HepG2 (cell line): ENCODE results near the gene SKIC2. TPM values are rescaled to one million over a fixed set of nuclear protein-coding genes. Genes with fewer than 3 reads are reported as not detected.

Experiments used
- ATF7 ChIP-seq, 2 experiments: fragments of 450-650 bp in 1 of 2; sonication (generic) in 1 of 2; formaldehyde crosslinking in 1 of 2; IDR thresholded peaks; 2 replicates each; pipeline versions ENCODE4 v1.4.0 to v1.6.1; 2016 to 2020; ENCODE audit warnings: antibody characterized with exemption in 1 of 2, mild to moderate bottlenecking in 1 of 2, missing genetic modification reagents in 1 of 2
- CCAR2 ChIP-seq: fragments of 200-400 bp; formaldehyde crosslinking; optimal IDR thresholded peaks from 2 replicates; pipeline ENCODE3; 2018; ENCODE audit warnings: low read depth, mild to moderate bottlenecking, low read length, moderate library complexity
- DMTF1 ChIP-seq: sonication (generic); formaldehyde crosslinking; IDR thresholded peaks from 2 replicates; pipeline ENCODE4 v1.4.0; 2020; ENCODE audit warnings: mild to moderate bottlenecking, missing genetic modification reagents
- EP300 ChIP-seq, 3 experiments: sonication (generic) in 1 of 3; formaldehyde crosslinking in 1 of 3; IDR thresholded peaks; 2 replicates each; pipeline versions ENCODE4 v1.5.1 to v1.6.1; 2011 to 2020; ENCODE audit warnings: low read depth in 2 of 3, low read length in 2 of 3, borderline replicate concordance in 1 of 3, improper control_type of control experiment in 1 of 3, mild to moderate bottlenecking in 1 of 3, missing genetic modification reagents in 1 of 3, moderate library complexity in 1 of 3
- FOSL1 ChIP-seq: sonication (generic); formaldehyde crosslinking; IDR thresholded peaks from 2 replicates; pipeline ENCODE4 v1.9.0; 2021; ENCODE audit warnings: missing genetic modification reagents, borderline replicate concordance
- KLF9 ChIP-seq: IDR thresholded peaks from 2 replicates; pipeline ENCODE4 v1.6.1; 2016; ENCODE audit warnings: low read depth
- MBNL3 ChIP-seq: fragments of 250-450 bp; sonication (Bioruptor Pico); conservative IDR thresholded peaks from 2 replicates; pipeline ENCODE4 v1.8.0; 2022; ENCODE audit warnings: mild to moderate bottlenecking, inconsistent platforms
- MED13 ChIP-seq: sonication (generic); formaldehyde crosslinking; IDR thresholded peaks from 2 replicates; pipeline ENCODE4 v1.5.0; 2020; ENCODE audit warnings: missing genetic modification reagents
- MXI1 ChIP-seq: IDR thresholded peaks from 3 replicates; pipeline ENCODE4 v1.6.1; 2012; ENCODE audit warnings: low read depth, low read length, inconsistent platforms, borderline replicate concordance
- NCOA2 ChIP-seq: sonication (generic); formaldehyde crosslinking; IDR thresholded peaks from 2 replicates; pipeline ENCODE4 v1.8.0; 2022; ENCODE audit warnings: inconsistent platforms
- PAWR ChIP-seq: sonication (generic); formaldehyde crosslinking; IDR thresholded peaks from 2 replicates; pipeline ENCODE4 v1.4.0; 2020; ENCODE audit warnings: missing genetic modification reagents, mild to moderate bottlenecking, borderline replicate concordance
- RBFOX2 ChIP-seq: fragments of 200-400 bp; formaldehyde crosslinking; IDR thresholded peaks from 2 replicates; pipeline ENCODE4 v1.6.1; 2017; ENCODE audit warnings: low read depth, mild to moderate bottlenecking, low read length
- SNRNP70 ChIP-seq: fragments of 200-400 bp; formaldehyde crosslinking; IDR thresholded peaks from 2 replicates; pipeline ENCODE4 v1.6.1; 2017; ENCODE audit warnings: mild to moderate bottlenecking, low read depth, low read length, moderate library complexity
- SP5 ChIP-seq: IDR thresholded peaks from 2 replicates; pipeline ENCODE4 v1.6.1; 2016; ENCODE audit warnings: low read depth, borderline replicate concordance
- TRIM22 ChIP-seq: fragments of 450-650 bp; IDR thresholded peaks from 2 replicates; pipeline ENCODE4 v1.6.1; 2017
- YEATS2 ChIP-seq: sonication (generic); formaldehyde crosslinking; IDR thresholded peaks from 2 replicates; pipeline ENCODE4 v1.4.0; 2020; ENCODE audit warnings: missing genetic modification reagents, borderline replicate concordance
- ZBTB8A ChIP-seq: sonication (generic); formaldehyde crosslinking; IDR thresholded peaks from 2 replicates; pipeline ENCODE4 v1.4.0; 2020; ENCODE audit warnings: mild to moderate bottlenecking, low read depth, missing genetic modification reagents, borderline replicate concordance
- ZC3H4 ChIP-seq: sonication (generic); formaldehyde crosslinking; IDR thresholded peaks from 2 replicates; pipeline ENCODE4 v1.4.0; 2020; ENCODE audit warnings: missing genetic modification reagents, borderline replicate concordance
- ZNF205 ChIP-seq: IDR thresholded peaks from 2 replicates; pipeline ENCODE4 v1.6.1; 2018; ENCODE audit warnings: missing biosample characterization, missing genetic modification reagents
- ZNF24 ChIP-seq: fragments of 450-650 bp; IDR thresholded peaks from 2 replicates; pipeline ENCODE4 v1.6.1; 2017; ENCODE audit warnings: antibody characterized with exemption, mild to moderate bottlenecking
- ZNF546 ChIP-seq: sonication (generic); formaldehyde crosslinking; conservative IDR thresholded peaks from 2 replicates; pipeline ENCODE4 v1.8.1; 2023; ENCODE audit warnings: mild to moderate bottlenecking, missing genetic modification reagents
- ZNF547 ChIP-seq: sonication (generic); formaldehyde crosslinking; IDR thresholded peaks from 2 replicates; pipeline ENCODE4 v1.5.1; 2020; ENCODE audit warnings: mild to moderate bottlenecking, missing genetic modification reagents
- ZNF615 ChIP-seq: sonication (generic); formaldehyde crosslinking; IDR thresholded peaks from 2 replicates; pipeline ENCODE4 v1.5.0; 2020; ENCODE audit warnings: mild to moderate bottlenecking, missing genetic modification reagents, borderline replicate concordance
- ZUFSP ChIP-seq: sonication (generic); formaldehyde crosslinking; IDR thresholded peaks from 2 replicates; pipeline ENCODE4 v1.9.0; 2021; ENCODE audit warnings: missing genetic modification reagents, mild to moderate bottlenecking, borderline replicate concordance
- polyA plus RNA-seq, 8 experiments: library from polyadenylated mRNA; depleted of rRNA in 3 of 8; stranded (reverse) in 7 of 8; unstranded in 1 of 8; fragments of >200 nt; fragmentation: Illumina TruSeq in 4 of 8; extraction: Trizol in 4 of 8; gene quantifications; 2 replicates each; pipeline versions ENCODE4 v1.2.1 to v1.2.3, GENCODE V29; 2011 to 2016; ENCODE audit warnings: low read depth in 4 of 8, missing spikeins in 1 of 8, mixed read lengths in 1 of 8; ENCODE audit not compliant: insufficient read depth in 1 of 8
- total RNA-seq, 5 experiments: library from RNA; depleted of rRNA; stranded (reverse); fragments of >200 nt; fragmentation: Illumina TruSeq; extraction: Trizol; gene quantifications; 2 replicates each; pipeline ENCODE4 v1.2.3, GENCODE V29; 2016; ENCODE audit warnings: low read depth in 1 of 5

The SKIC2 gene
- total and polyA plus RNA-seq, 2 of the 13 experiments (the other 11 are each of a cell fraction or from before 2014, with no cell fraction given): 67.1 to 68.4 TPM

GRCh38 chr6:31971993-31972708, 13.2 kb downstream of the SKIC2 start, which contains the start of gene DXO (continued):
- TF ChIP-seq ZNF547 (CRISPR knock-in tag) (0 out of 2 replicates have a peak, but pooled peaks have one; percentile 44), CCAR2 (no peak), ZNF24 (0 out of 2 replicates have a peak, but pooled peaks have one; percentile 13), DMTF1 (CRISPR knock-in tag) (no peak), MED13 (no peak; the same call in 1 of the 2 replicates), PAWR (CRISPR knock-in tag) (0 out of 2 replicates have a peak, but pooled peaks have one; percentile 5), FOSL1 (CRISPR knock-in tag) (no peak), SP5 (CRISPR knock-in tag) (no peak), EP300 (IDR thresholded peaks at IDR 0.05; ENCODE audit: low read depth in 2 of 2, low read length in 2 of 2) (peak in 1 of 2 experiments; percentile 58; a peak in 1 of 4 replicates), EP300 (CRISPR knock-in tag; IDR thresholded peaks at IDR 0.05; ENCODE audit: borderline replicate concordance) (0 out of 2 replicates have a peak, but pooled peaks have one; percentile 7), ZNF205 (CRISPR knock-in tag) (peak; percentile 99), ATF7 (IDR thresholded peaks at IDR 0.05) (no peak), ATF7 (CRISPR knock-in tag; IDR thresholded peaks at IDR 0.05) (peak; percentile 98), ZUFSP (no peak), MXI1 (peak; percentile 79; the same call in 1 of the 3 replicates), SNRNP70 (no peak), ZNF546 (CRISPR knock-in tag) (no peak), NCOA2 (CRISPR knock-in tag) (0 out of 2 replicates have a peak, but pooled peaks have one; percentile 10), ZNF615 (no peak), ZC3H4 (no peak), MBNL3 (CRISPR knock-in tag) (no peak), ZBTB8A (CRISPR knock-in tag) (no peak; the same call in 1 of the 2 replicates), KLF9 (CRISPR knock-in tag) (peak; percentile 89), TRIM22 (no peak), YEATS2 (peak; percentile 96), RBFOX2 (peak; percentile 87)
